H9 (cell line): ENCODE data around the gene OSBPL9. TPM values are rescaled to one million over a fixed set of nuclear protein-coding genes. Genes with fewer than 3 reads are reported as not detected.

ENCODE experiments used
- DNase-seq: peaks from one replicate; pipeline ENCODE4 v3.0.0-alpha.2; 2017
- H2AFZ ChIP-seq: one replicate; pipeline ENCODE4 v1.6.1; 2013; ENCODE audit warnings: mild to moderate bottlenecking, low read length, control low read depth, moderate library complexity
- H2AK5ac ChIP-seq: 2 replicates; pipeline ENCODE4 v1.6.1; 2013; ENCODE audit warnings: low read length, control low read depth, mixed read lengths; ENCODE audit not compliant: insufficient read length
- H2BK120ac ChIP-seq: one replicate; pipeline ENCODE4 v1.6.1; 2013; ENCODE audit warnings: low read depth, mild to moderate bottlenecking, low read length, control low read depth, inconsistent platforms; ENCODE audit not compliant: poor library complexity, severe bottlenecking
- H2BK12ac ChIP-seq: 2 replicates; pipeline ENCODE4 v1.6.1; 2013; ENCODE audit warnings: low read length, control low read depth, mixed read lengths, low read depth; ENCODE audit not compliant: insufficient read length
- H2BK15ac ChIP-seq: 2 replicates; pipeline ENCODE4 v1.6.1; 2013; ENCODE audit warnings: low read depth, low read length, control low read depth
- H2BK20ac ChIP-seq: one replicate; pipeline ENCODE4 v1.6.1; 2013; ENCODE audit warnings: low read depth, mild to moderate bottlenecking, low read length, control low read depth, inconsistent platforms; ENCODE audit not compliant: poor library complexity, severe bottlenecking
- H2BK5ac ChIP-seq: 2 replicates; pipeline ENCODE4 v1.6.1; 2013; ENCODE audit warnings: low read length, control low read depth, mixed read lengths; ENCODE audit not compliant: insufficient read length
- H3K14ac ChIP-seq: 2 replicates; pipeline ENCODE4 v1.6.1; 2013; ENCODE audit warnings: low read length, control low read depth; ENCODE audit not compliant: insufficient read depth
- H3K18ac ChIP-seq: 2 replicates; pipeline ENCODE4 v1.6.1; 2013; ENCODE audit warnings: low read depth, mild to moderate bottlenecking, mixed read lengths, low read length, control low read depth; ENCODE audit not compliant: insufficient read length
- H3K23ac ChIP-seq: 2 replicates; pipeline ENCODE4 v1.6.1; 2013; ENCODE audit warnings: low read length, control low read depth, mixed read lengths, low read depth; ENCODE audit not compliant: insufficient read length
- H3K23me2 ChIP-seq: 2 replicates; pipeline ENCODE4 v1.6.1; 2013; ENCODE audit warnings: low read depth, mild to moderate bottlenecking, mixed read lengths, low read length, control low read depth; ENCODE audit not compliant: insufficient read length, poor library complexity, severe bottlenecking
- H3K27ac ChIP-seq: 2 replicates; pipeline ENCODE4 v1.5.1; 2013; ENCODE audit warnings: low read length, control low read depth, mixed read lengths, low read depth; ENCODE audit not compliant: insufficient read length
- H3K27me3 ChIP-seq: 2 replicates; pipeline ENCODE4 v1.6.1; 2013; ENCODE audit warnings: low read length, control low read depth, inconsistent platforms; ENCODE audit not compliant: insufficient read depth
- H3K4ac ChIP-seq: 2 replicates; pipeline ENCODE4 v1.6.1; 2013; ENCODE audit warnings: low read depth, mild to moderate bottlenecking, control low read depth, inconsistent platforms, low read length, moderate library complexity
- H3K4me1 ChIP-seq: 2 replicates; pipeline ENCODE4 v1.6.1; 2013; ENCODE audit warnings: low read length, control low read depth, inconsistent platforms; ENCODE audit not compliant: insufficient read depth
- H3K4me2 ChIP-seq: 2 replicates; pipeline ENCODE4 v1.6.1; 2013; ENCODE audit warnings: low read length, control low read depth, mixed read lengths; ENCODE audit not compliant: insufficient read length, insufficient read depth
- H3K56ac ChIP-seq: 2 replicates; pipeline ENCODE4 v1.6.1; 2013; ENCODE audit warnings: low read depth, mild to moderate bottlenecking, mixed read lengths, low read length, control low read depth; ENCODE audit not compliant: insufficient read length
- H3K79me1 ChIP-seq: 2 replicates; pipeline ENCODE4 v1.6.1; 2013; ENCODE audit warnings: low read depth, mild to moderate bottlenecking, moderate library complexity, low read length, control low read depth, inconsistent platforms; ENCODE audit not compliant: insufficient read depth, poor library complexity, severe bottlenecking
- H3K79me2 ChIP-seq: 2 replicates; pipeline ENCODE4 v1.6.1; 2013; ENCODE audit warnings: low read length, control low read depth, inconsistent platforms; ENCODE audit not compliant: insufficient read depth
- H3K9ac ChIP-seq: 2 replicates; pipeline ENCODE4 v1.6.1; 2013; ENCODE audit warnings: low read length, control low read depth, mixed read lengths; ENCODE audit not compliant: insufficient read length; ENCODE audit errors: extremely low read depth
- H3K9me3 ChIP-seq: one replicate; pipeline ENCODE4 v1.6.1; 2013; ENCODE audit warnings: low read depth, low read length, inconsistent platforms; ENCODE audit not compliant: control insufficient read depth
- H3T11ph ChIP-seq: one replicate; pipeline ENCODE4 v1.6.1; 2013; ENCODE audit warnings: mild to moderate bottlenecking, low read length, control low read depth, inconsistent platforms
- H4K20me1 ChIP-seq: one replicate; pipeline ENCODE4 v1.6.1; 2013; ENCODE audit not compliant: control insufficient read depth, insufficient read length, insufficient read depth
- H4K5ac ChIP-seq: 2 replicates; pipeline ENCODE4 v1.6.1; 2013; ENCODE audit warnings: low read depth, mild to moderate bottlenecking, mixed read lengths, low read length, control low read depth; ENCODE audit not compliant: insufficient read length
- H4K8ac ChIP-seq: replicated peaks from 2 replicates; pipeline ENCODE4 v1.6.1; 2013; ENCODE audit warnings: low read length, control low read depth, mixed read lengths, low read depth; ENCODE audit not compliant: insufficient read length
- H4K91ac ChIP-seq: 2 replicates; pipeline ENCODE4 v1.6.1; 2013; ENCODE audit warnings: low read depth, mild to moderate bottlenecking, moderate library complexity, mixed read lengths, low read length, control low read depth; ENCODE audit not compliant: insufficient read length
- H3K27ac Mint-ChIP-seq, 3 experiments: 2 replicates in 2 of 3; 3 replicates in 1 of 3; pipeline ENCODE4 v1.8.0; 2020 to 2021; ENCODE audit warnings: mixed read lengths in 3 of 3, mild to moderate bottlenecking in 1 of 3, moderate library complexity in 1 of 3
- H3K27me3 Mint-ChIP-seq: 2 replicates; pipeline ENCODE4 v1.8.0; 2021; ENCODE audit warnings: low read depth, mild to moderate bottlenecking, moderate library complexity, mixed read lengths
- H3K36me3 Mint-ChIP-seq, 3 experiments: 2 replicates in 2 of 3; 3 replicates in 1 of 3; pipeline ENCODE4 v1.8.0; 2020 to 2021; ENCODE audit warnings: low read depth in 3 of 3, mixed read lengths in 3 of 3; ENCODE audit not compliant: insufficient read depth in 1 of 3
- H3K4me1 Mint-ChIP-seq, 2 experiments: 2 replicates each; pipeline ENCODE4 v1.8.0; 2020; ENCODE audit warnings: mixed read lengths in 2 of 2
- H3K4me3 Mint-ChIP-seq, 2 experiments: 2 replicates in 1 of 2; 3 replicates in 1 of 2; pipeline ENCODE4 v1.8.0; 2020 to 2021; ENCODE audit warnings: mild to moderate bottlenecking in 2 of 2, mixed read lengths in 2 of 2, moderate library complexity in 1 of 2
- H3K9me3 Mint-ChIP-seq, 2 experiments: 2 replicates in 1 of 2; 3 replicates in 1 of 2; pipeline ENCODE4 v1.8.0; 2020; ENCODE audit warnings: mild to moderate bottlenecking in 2 of 2, mixed read lengths in 2 of 2, moderate library complexity in 1 of 2
- WGBS: extraction: QIAGEN DNeasy Blood & Tissue Kit; methylation state at CpG from one replicate; pipeline ENCODE4 v1.1.7; 2013; ENCODE audit warnings: missing lambda C conversion rate, low lambda C conversion rate, mixed read lengths; ENCODE audit not compliant: insufficient read length; ENCODE audit errors: extremely low coverage; 5-methylcytosine and 5-hydroxymethylcytosine counted together
- total RNA-seq: library from RNA; stranded (reverse); gene quantifications from 2 replicates; pipeline ENCODE4 v1.2.1, GENCODE V29; 2021
- TF ChIP-seq, protein P1 (sequence below): fragments of 200-600 bp; sonication (generic); conservative IDR thresholded peaks from 3 replicates; pipeline ENCODE4 v1.8.0; 2021; ENCODE audit warnings: antibody characterized with exemption, mild to moderate bottlenecking

The OSBPL9 gene
- total RNA-seq, 1 experiment from 2014 or later, result 76.7 TPM

DNA sequence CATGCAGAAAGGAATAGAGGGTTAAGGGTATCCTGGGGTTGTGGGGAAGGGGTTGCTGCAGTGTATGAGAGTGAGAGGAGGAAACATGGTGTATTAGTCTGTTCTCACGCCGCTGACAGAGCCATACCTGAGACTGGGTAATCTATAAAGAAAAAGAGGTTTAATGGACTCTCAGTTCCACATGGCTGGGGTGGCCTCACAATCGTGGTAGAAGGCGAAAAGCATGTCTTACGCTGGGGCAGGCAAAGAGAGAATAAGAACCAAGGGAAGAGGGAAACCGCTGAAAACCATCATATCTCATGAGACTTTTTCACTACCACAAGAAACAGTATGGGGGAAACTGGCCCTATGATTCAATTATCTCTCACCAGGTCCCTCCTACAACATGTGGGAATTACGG is 17.7 kb downstream of the OSBPL9 start:
- Histone ChIP-seq H2BK20ac (no peak overlapping the region), H3K79me2 (no peaks in the 10 kb centered on the region)

More for the DNA sequence above, 17.7 kb downstream of the OSBPL9 start:
- Histone ChIP-seq H3K27ac (no peak overlapping the region), H2AK5ac (no peak overlapping the region), H4K91ac (no peak overlapping the region), H3K9me3 (no peaks in the 10 kb centered on the region), H3K56ac (no peak overlapping the region), H3K4me1 (no peaks in the 10 kb centered on the region), H3K18ac (no peak overlapping the region), H3K4me2 (no peak overlapping the region), H3K14ac (no peak overlapping the region), H2BK12ac (no peak overlapping the region), H4K5ac (no peak overlapping the region), H2BK120ac (no peak overlapping the region), H3K23me2 (no peaks in the 10 kb centered on the region), H2BK5ac (no peak overlapping the region), H2BK15ac (no peak overlapping the region), H3K79me1 (peaks cover 6% of the 10 kb centered on the region), H3K27me3 (no peaks in the 10 kb centered on the region), H3K4ac (no peak overlapping the region), H3K23ac (no peak overlapping the region), H3K9ac (no peak overlapping the region), H4K20me1 (no peaks in the 10 kb centered on the region), H3T11ph (no peak overlapping the region), H4K8ac (no peak overlapping the region), H2AFZ (no peak overlapping the region)
- Mint-ChIP-seq H3K4me1 (no peaks in the 10 kb centered on the region), H3K4me3 (no peak overlapping the region), H3K27ac (peak overlapping the region in 2 of 3 experiments; percentile 13 to 47; a peak in 3 of 7 replicates), H3K36me3 (no peaks in the 10 kb centered on the region), H3K27me3 (no peaks in the 10 kb centered on the region), H3K9me3 (no peaks in the 10 kb centered on the region)
- no peak for DNase-seq
- no CpG with 5 or more reads among the region's 7 CpGs for WGBS
- TF ChIP-seq, protein P1, sequence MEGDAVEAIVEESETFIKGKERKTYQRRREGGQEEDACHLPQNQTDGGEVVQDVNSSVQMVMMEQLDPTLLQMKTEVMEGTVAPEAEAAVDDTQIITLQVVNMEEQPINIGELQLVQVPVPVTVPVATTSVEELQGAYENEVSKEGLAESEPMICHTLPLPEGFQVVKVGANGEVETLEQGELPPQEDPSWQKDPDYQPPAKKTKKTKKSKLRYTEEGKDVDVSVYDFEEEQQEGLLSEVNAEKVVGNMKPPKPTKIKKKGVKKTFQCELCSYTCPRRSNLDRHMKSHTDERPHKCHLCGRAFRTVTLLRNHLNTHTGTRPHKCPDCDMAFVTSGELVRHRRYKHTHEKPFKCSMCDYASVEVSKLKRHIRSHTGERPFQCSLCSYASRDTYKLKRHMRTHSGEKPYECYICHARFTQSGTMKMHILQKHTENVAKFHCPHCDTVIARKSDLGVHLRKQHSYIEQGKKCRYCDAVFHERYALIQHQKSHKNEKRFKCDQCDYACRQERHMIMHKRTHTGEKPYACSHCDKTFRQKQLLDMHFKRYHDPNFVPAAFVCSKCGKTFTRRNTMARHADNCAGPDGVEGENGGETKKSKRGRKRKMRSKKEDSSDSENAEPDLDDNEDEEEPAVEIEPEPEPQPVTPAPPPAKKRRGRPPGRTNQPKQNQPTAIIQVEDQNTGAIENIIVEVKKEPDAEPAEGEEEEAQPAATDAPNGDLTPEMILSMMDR, result no peak
